ENCODE data around the gene DOCK4. TPM values are rescaled to one million over a fixed set of nuclear protein-coding genes. Genes with fewer than 3 reads are reported as not detected.
"Not testable (repeated sequence)": the region's sequence is repeated elsewhere in the genome, so short reads cannot be mapped to it uniquely, and the experiment has no call there.

Gene DOCK4
- total RNA-seq, 4 donors from 2014 or later: 12.7 to 28.4 (median 19.5) TPM

DNA sequence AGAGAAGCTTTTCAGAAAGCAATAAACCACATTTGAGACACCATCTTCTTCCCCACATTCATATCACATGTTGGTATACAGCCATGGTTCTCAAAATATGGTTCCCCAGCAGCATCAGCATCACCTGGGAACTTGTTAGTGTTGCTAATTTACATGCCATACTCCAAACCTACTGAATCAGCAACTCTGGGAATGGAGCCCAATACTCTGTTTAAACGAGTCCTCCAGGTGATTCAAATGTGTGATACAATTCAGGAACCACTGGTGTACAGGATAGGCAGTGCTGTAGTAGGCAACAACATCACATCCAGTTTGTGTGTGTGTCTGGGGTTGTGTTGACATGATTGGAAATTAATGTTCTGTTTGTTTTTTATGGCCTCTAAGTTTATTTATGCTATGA is 48.0 kb upstream of the DOCK4 start:
- H3K27me3 ChIP-seq: no peaks in the 10 kb centered on the region
- whole genome bisulfite sequencing, 2 donors (ENCODE audit: low coverage in 1 of 2): 63 to 65% methylated on average over 1 of the region's 1 CpG
- in situ Hi-C loops (cut with MboI; ENCODE audit: low pct_ligation_motif_present in 1 of 4, low pct_unique_long_range_greater_than_20kb in 1 of 4, low sequenced_read_pairs in 3 of 4) (no loop called here), intact Hi-C loops (cut with DNase I; ENCODE audit: low total_unique reads) (no loop called here)
- H3K4me3 ChIP-seq: no peak overlapping the region
- DNase-seq: no peak
- H3K4me1 ChIP-seq: peaks cover 0 to 5% (median 0%) of the 10 kb centered on the region in 4 donors
- no peak overlapping the region for H3K27ac ChIP-seq
- no peaks in the 10 kb centered on the region for H3K36me3 ChIP-seq
- TF ChIP-seq EP300 (IDR thresholded peaks at IDR 0.05; ENCODE audit: low read depth) (no peak), POLR2AphosphoS5 (IDR thresholded peaks at IDR 0.05) (no peak), POLR2A (IDR thresholded peaks at IDR 0.05) (no peak)
- TF ChIP-seq, protein P1, sequence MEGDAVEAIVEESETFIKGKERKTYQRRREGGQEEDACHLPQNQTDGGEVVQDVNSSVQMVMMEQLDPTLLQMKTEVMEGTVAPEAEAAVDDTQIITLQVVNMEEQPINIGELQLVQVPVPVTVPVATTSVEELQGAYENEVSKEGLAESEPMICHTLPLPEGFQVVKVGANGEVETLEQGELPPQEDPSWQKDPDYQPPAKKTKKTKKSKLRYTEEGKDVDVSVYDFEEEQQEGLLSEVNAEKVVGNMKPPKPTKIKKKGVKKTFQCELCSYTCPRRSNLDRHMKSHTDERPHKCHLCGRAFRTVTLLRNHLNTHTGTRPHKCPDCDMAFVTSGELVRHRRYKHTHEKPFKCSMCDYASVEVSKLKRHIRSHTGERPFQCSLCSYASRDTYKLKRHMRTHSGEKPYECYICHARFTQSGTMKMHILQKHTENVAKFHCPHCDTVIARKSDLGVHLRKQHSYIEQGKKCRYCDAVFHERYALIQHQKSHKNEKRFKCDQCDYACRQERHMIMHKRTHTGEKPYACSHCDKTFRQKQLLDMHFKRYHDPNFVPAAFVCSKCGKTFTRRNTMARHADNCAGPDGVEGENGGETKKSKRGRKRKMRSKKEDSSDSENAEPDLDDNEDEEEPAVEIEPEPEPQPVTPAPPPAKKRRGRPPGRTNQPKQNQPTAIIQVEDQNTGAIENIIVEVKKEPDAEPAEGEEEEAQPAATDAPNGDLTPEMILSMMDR (IDR thresholded peaks at IDR 0.05): no peak
- H3K9me3 ChIP-seq: no peaks in the 10 kb centered on the region

DNA sequence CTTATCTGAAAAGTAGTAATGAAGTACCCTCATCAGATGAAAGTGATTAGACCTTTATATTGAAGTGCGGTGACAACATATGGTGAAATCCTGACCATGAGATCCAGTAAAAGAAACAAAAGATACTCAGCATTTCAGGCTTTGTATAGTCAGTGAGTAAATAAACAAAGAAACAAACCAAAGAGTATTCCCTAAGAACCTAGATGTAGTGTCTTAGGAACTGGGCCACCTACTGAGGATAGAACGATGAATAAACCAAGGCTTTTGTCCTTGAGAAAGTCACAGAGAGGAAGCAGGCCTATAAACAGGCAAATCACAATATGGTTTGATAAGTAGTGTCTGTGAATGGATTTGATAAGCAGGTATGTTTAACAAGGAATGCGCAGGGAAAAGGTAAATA is 46.5 kb upstream of the DOCK4 start:
- WGBS, 2 donors (ENCODE audit: low coverage in 1 of 2): 72 to 96% methylated on average over 3 of the region's 3 CpGs
- H3K27ac ChIP-seq: no peak overlapping the region
- DNase-seq: no peak
- no peaks in the 10 kb centered on the region for H3K36me3 ChIP-seq
- in situ Hi-C loops (cut with MboI; ENCODE audit: low pct_ligation_motif_present in 1 of 4, low pct_unique_long_range_greater_than_20kb in 1 of 4, low sequenced_read_pairs in 3 of 4) (no loop called here), intact Hi-C loops (cut with DNase I; ENCODE audit: low total_unique reads) (no loop called here)
- no peaks in the 10 kb centered on the region for H3K27me3 ChIP-seq
- TF ChIP-seq POLR2A (IDR thresholded peaks at IDR 0.05) (no peak), POLR2AphosphoS5 (IDR thresholded peaks at IDR 0.05) (no peak), EP300 (IDR thresholded peaks at IDR 0.05; ENCODE audit: low read depth) (no peak)
- TF ChIP-seq, protein P1 (IDR thresholded peaks at IDR 0.05): no peak
- no peak overlapping the region for H3K4me3 ChIP-seq
- no peaks in the 10 kb centered on the region for H3K9me3 ChIP-seq
- peaks cover 0 to 5% (median 0%) of the 10 kb centered on the region in 4 donors for H3K4me1 ChIP-seq

DNA sequence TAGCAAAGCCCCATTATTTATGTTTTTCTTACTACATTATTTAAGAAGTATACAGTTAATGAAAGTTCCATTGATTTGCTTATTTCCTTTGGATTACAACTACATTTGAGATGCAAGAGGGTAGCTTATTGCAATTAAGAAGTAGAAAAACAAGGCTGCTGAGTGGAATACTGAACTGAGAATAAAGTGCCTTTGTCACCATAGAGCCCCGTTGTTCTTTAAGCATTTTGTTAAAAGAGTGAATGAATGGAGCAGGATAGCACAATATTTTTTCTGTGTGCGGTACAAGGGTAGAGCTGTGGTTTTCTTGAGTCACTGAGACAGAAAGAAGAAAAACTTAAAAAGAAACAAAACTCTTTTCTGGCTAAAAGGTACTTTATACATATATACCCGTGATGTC is 45.9 kb upstream of the DOCK4 start:
- Histone ChIP-seq H3K4me1 (peaks cover 0 to 4% (median 0%) of the 10 kb centered on the region in 4 donors), H3K36me3 (no peaks in the 10 kb centered on the region), H3K9me3 (no peaks in the 10 kb centered on the region), H3K4me3 (no peak overlapping the region), H3K27ac (no peak overlapping the region), H3K27me3 (no peaks in the 10 kb centered on the region)
- in situ Hi-C loops (cut with MboI; ENCODE audit: low pct_ligation_motif_present in 1 of 4, low pct_unique_long_range_greater_than_20kb in 1 of 4, low sequenced_read_pairs in 3 of 4) (no loop called here), intact Hi-C loops (cut with DNase I; ENCODE audit: low total_unique reads) (no loop called here)
- no peak for DNase-seq
- no peak for TF ChIP-seq POLR2A (IDR thresholded peaks at IDR 0.05)
- no peak for TF ChIP-seq POLR2AphosphoS5 (IDR thresholded peaks at IDR 0.05)
- TF ChIP-seq, protein P1 (IDR thresholded peaks at IDR 0.05): no peak
- TF ChIP-seq EP300 (IDR thresholded peaks at IDR 0.05; ENCODE audit: low read depth): no peak
- WGBS, 2 donors (ENCODE audit: low coverage in 1 of 2): 73 to 87% methylated on average over 3 of the region's 3 CpGs

DNA sequence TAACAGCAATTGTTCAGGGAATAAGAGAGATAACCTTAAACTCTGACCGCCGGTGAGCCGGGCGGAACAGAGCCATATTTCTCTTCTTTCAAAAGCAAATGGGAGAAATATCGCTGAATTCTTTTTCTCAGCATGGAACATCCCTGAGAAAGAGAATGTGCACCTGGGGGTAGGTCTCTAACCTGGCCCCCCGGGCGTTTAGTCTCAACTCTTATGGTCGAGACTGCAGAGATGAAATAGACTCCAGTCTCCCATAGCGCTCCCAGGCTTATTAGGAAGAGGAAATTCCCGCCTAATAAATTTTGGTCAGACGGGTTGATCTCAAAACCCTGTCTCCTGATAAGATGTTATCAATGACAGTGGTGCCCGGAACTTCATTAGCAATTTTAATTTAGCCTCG is 43.8 kb upstream of the DOCK4 start:
- H3K9me3 ChIP-seq; H3K4me1 ChIP-seq; H3K27ac ChIP-seq; in situ Hi-C loops (cut with MboI; ENCODE audit: low pct_ligation_motif_present in 1 of 4, low pct_unique_long_range_greater_than_20kb in 1 of 4, low sequenced_read_pairs in 3 of 4); H3K27me3 ChIP-seq; H3K36me3 ChIP-seq; intact Hi-C loops (cut with DNase I; ENCODE audit: low total_unique reads); H3K4me3 ChIP-seq; DNase-seq: not testable (repeated sequence)
- 88% methylated on average over 11 to 13 of the region's 13 CpGs for WGBS, 2 donors (ENCODE audit: low coverage in 1 of 2)

DNA sequence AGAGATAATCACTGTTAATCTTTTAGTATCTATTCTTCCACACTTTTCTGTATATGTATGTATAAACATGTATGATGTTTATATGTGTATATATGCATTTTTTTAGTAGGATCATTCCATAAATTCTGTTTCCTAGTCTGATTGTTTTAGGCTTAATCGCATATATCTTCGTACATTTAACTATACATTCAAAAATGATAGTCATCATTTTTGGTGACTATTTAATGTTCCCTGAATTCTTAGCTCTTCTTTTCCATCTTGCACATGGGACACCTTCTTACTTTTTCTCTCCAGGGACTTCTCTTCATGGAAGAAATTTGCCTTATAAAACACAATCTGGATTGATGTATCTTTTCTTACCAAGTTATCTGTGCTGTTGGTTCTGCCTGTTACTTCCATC is 42.4 kb upstream of the DOCK4 start:
- in situ Hi-C loops (cut with MboI; ENCODE audit: low pct_ligation_motif_present in 1 of 4, low pct_unique_long_range_greater_than_20kb in 1 of 4, low sequenced_read_pairs in 3 of 4) (no loop called here), intact Hi-C loops (cut with DNase I; ENCODE audit: low total_unique reads) (no loop called here)
- H3K4me1 ChIP-seq: no peaks in the 10 kb centered on the region
- H3K36me3 ChIP-seq: no peaks in the 10 kb centered on the region
- no peak for DNase-seq
- H3K27ac ChIP-seq: no peak overlapping the region
- no peaks in the 10 kb centered on the region for H3K27me3 ChIP-seq
- no peak overlapping the region for H3K4me3 ChIP-seq
- no peaks in the 10 kb centered on the region for H3K9me3 ChIP-seq
- TF ChIP-seq POLR2A (IDR thresholded peaks at IDR 0.05) (no peak), EP300 (IDR thresholded peaks at IDR 0.05; ENCODE audit: low read depth) (no peak), POLR2AphosphoS5 (IDR thresholded peaks at IDR 0.05) (no peak)
- TF ChIP-seq, protein P1 (IDR thresholded peaks at IDR 0.05): no peak
- WGBS, 2 donors (ENCODE audit: low coverage in 1 of 2): 96 to 100% methylated on average over 2 of the region's 2 CpGs
